ENCODE measurements around the gene HAND1. TPM values are rescaled to one million over a fixed set of nuclear protein-coding genes. Genes with fewer than 3 reads are reported as not detected.

HAND1 gene
- total and polyA plus RNA-seq, 2 experiments from 2014 or later: not detected

DNA sequence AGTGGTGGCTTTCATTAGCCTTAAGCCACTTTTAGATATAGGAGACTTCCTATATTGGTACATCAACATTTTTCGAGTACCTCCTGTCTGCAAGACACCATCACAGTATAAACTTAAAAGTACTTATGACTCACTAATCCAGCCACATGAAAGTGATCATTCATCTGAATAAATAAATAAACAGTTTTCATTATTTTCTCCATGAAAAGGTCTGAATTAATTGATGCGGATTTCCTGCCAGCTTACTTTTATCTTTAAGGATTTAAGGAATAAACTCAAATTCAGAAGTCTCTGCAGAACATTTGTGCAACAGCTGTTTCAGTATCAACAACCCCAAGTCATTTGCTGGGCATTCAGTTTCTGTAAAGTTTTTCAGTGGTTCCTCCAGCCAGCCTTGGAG lies 28.2 kb downstream of the HAND1 start (continued):
- TF ChIP-seq CTCF (conservative IDR thresholded peaks at IDR 0.05; ENCODE audit: low read depth in 2 of 2) (no peak), CREB1 (CRISPR knock-in tag; IDR thresholded peaks at IDR 0.05; ENCODE audit: low read depth) (no peak), STAT1 (IDR thresholded peaks at IDR 0.05; ENCODE audit: unreplicated experiment) (no peak), ZNF114 (CRISPR knock-in tag; IDR thresholded peaks at IDR 0.05) (no peak), POLR2AphosphoS5 (IDR thresholded peaks at IDR 0.05; ENCODE audit: low read depth) (no peak)

GRCh38 chr5:154447089-154447725 lies 30.8 kb downstream of the HAND1 start:
- no peaks in the 10 kb centered on the region for H3K9me3 Mint-ChIP-seq
- Histone ChIP-seq H3K27ac (ENCODE audit: low read depth) (no peak overlapping the region), H3K27me3 (ENCODE audit: insufficient read depth) (peaks cover 20% of the 10 kb centered on the region)

More at GRCh38 chr5:154447089-154447725, 30.8 kb downstream of the HAND1 start:
- H3K4me3 Mint-ChIP-seq: peak overlapping the region; percentile 85
- Histone ChIP-seq H4K20me1 (replicated peaks; ENCODE audit: insufficient read depth) (peaks cover 20% of the 10 kb centered on the region), H3K9me2 (ENCODE audit: insufficient read depth) (no peaks in the 10 kb centered on the region), H3K79me2 (replicated peaks; ENCODE audit: insufficient read depth) (peaks cover 26% of the 10 kb centered on the region), H3F3A (replicated peaks; ENCODE audit: low read depth) (0 out of 2 replicates have a peak, but pooled peaks cover 3% of the 10 kb centered on the region), H3K4me3 (peak overlapping the region; percentile 98), H3K4me1 (ENCODE audit: insufficient read depth) (peaks cover 12% of the 10 kb centered on the region), H2AFZ (peak overlapping the region; percentile 58; the same call in 1 of the 2 replicates), H3K4me2 (peak overlapping the region; percentile 84), H3K36me3 (ENCODE audit: insufficient read depth) (no peaks in the 10 kb centered on the region)
- H3K4me1 Mint-ChIP-seq: peaks cover 14% of the 10 kb centered on the region; the same call in 2 of the 3 replicates
- H3K27ac Mint-ChIP-seq: no peak overlapping the region
- H3K36me3 Mint-ChIP-seq (ENCODE audit: low read depth): peaks cover 2% of the 10 kb centered on the region; the same call in 2 of the 3 replicates
- DNase-seq (ENCODE audit: low spot score) (no peak), ATAC-seq (peak; percentile 6)
- H3K27me3 Mint-ChIP-seq (ENCODE audit: insufficient read depth, low read depth, poor library complexity): peaks cover 18% of the 10 kb centered on the region
- no peak for TF ChIP-seq ZNF462 (CRISPR knock-in tag; IDR thresholded peaks at IDR 0.05)
- TF ChIP-seq ZNF114 (CRISPR knock-in tag; IDR thresholded peaks at IDR 0.05): no peak
- 0 out of 4 replicates have a peak, but pooled peaks of 1 of the 2 experiments have one; percentile 9 for TF ChIP-seq CTCF (conservative IDR thresholded peaks at IDR 0.05; ENCODE audit: low read depth in 2 of 2)
